ENCODE measurements around the gene IL13RA2. TPM values are rescaled to one million over a fixed set of nuclear protein-coding genes. Genes with fewer than 3 reads are reported as not detected.

The IL13RA2 gene
- total RNA-seq, 2 donors from 2014 or later = 0.78 TPM; not detected in 1

GRCh38 chrX:115036029-115036428 is 18.6 kb upstream of the IL13RA2 start:
- Histone ChIP-seq H3K4me3 (no peak overlapping the region), H3K9me3 (no peaks in the 10 kb centered on the region), H3K36me3 (replicated peaks in 1 of 2; ENCODE audit: insufficient read depth in 1 of 2, low read depth in 2 of 2) (no peaks in the 10 kb centered on the region), H3K27ac (no peak overlapping the region), H3K4me1 (no peaks in the 10 kb centered on the region), H3K27me3 (no peaks in the 10 kb centered on the region)
- WGBS, 2 donors = 18 to 23% methylated on average over 1 of the region's 1 CpG
- no peak for DNase-seq
- TF ChIP-seq CTCF (IDR thresholded peaks at IDR 0.05) = no peak
- no peak for TF ChIP-seq POLR2A (IDR thresholded peaks at IDR 0.05)
- ATAC-seq = no peak
- intact Hi-C loops (cut with DNase I) = no loop called here

GRCh38 chrX:115031989-115032388 is 14.6 kb upstream of the IL13RA2 start:
- Histone ChIP-seq H3K4me1 (no peaks in the 10 kb centered on the region), H3K27ac (no peak overlapping the region)
- WGBS, 2 donors = 67 to 68% methylated on average over 2 of the region's 2 CpGs

GRCh38 chrX:115030625-115031024 is 13.2 kb upstream of the IL13RA2 start:
- TF ChIP-seq CTCF (IDR thresholded peaks at IDR 0.05) (no peak), POLR2A (IDR thresholded peaks at IDR 0.05) (no peak)
- 14 to 37% methylated on average over 1 to 2 of the region's 2 CpGs for WGBS, 2 donors
- Histone ChIP-seq H3K9me3 (no peaks in the 10 kb centered on the region), H3K4me1 (no peaks in the 10 kb centered on the region), H3K27ac (no peak overlapping the region), H3K4me3 (no peak overlapping the region), H3K36me3 (replicated peaks in 1 of 2; ENCODE audit: insufficient read depth in 1 of 2, low read depth in 2 of 2) (no peaks in the 10 kb centered on the region), H3K27me3 (no peaks in the 10 kb centered on the region)
- ATAC-seq = no peak
- no peak for DNase-seq
- intact Hi-C loops (cut with DNase I) = no loop called here

More at GRCh38 chrX:115031989-115032388, 14.6 kb upstream of the IL13RA2 start:
- Histone ChIP-seq H3K36me3 (replicated peaks in 1 of 2; ENCODE audit: insufficient read depth in 1 of 2, low read depth in 2 of 2) (no peaks in the 10 kb centered on the region), H3K9me3 (no peaks in the 10 kb centered on the region), H3K4me3 (no peak overlapping the region), H3K27me3 (no peaks in the 10 kb centered on the region)
- DNase-seq (no peak), ATAC-seq (no peak)
- intact Hi-C loops (cut with DNase I) = no loop called here
- TF ChIP-seq CTCF (IDR thresholded peaks at IDR 0.05) (no peak), POLR2A (IDR thresholded peaks at IDR 0.05) (no peak)

- TF ChIP-seq CTCF (IDR thresholded peaks at IDR 0.05) (no peak), POLR2A (IDR thresholded peaks at IDR 0.05) (no peak)
- no peak overlapping the region for H3K4me3 ChIP-seq
- WGBS, 2 donors = 45 to 52% methylated on average over 5 of the region's 5 CpGs
- intact Hi-C loops (cut with DNase I) = no loop called here
- DNase-seq (no peak), ATAC-seq (no peak)
- no peak overlapping the region for H3K27ac ChIP-seq
- no peaks in the 10 kb centered on the region for H3K36me3 ChIP-seq (replicated peaks in 1 of 2; ENCODE audit: insufficient read depth in 1 of 2, low read depth in 2 of 2)
- no peaks in the 10 kb centered on the region for H3K4me1 ChIP-seq
- no peaks in the 10 kb centered on the region for H3K27me3 ChIP-seq
- no peaks in the 10 kb centered on the region for H3K9me3 ChIP-seq
These were observed 12.6 kb upstream of the IL13RA2 start for GRCh38 chrX:115029869-115030570.

GRCh38 chrX:115029440-115029839 is 12.0 kb upstream of the IL13RA2 start:
- H3K36me3 ChIP-seq (replicated peaks in 1 of 2; ENCODE audit: insufficient read depth in 1 of 2, low read depth in 2 of 2) = no peaks in the 10 kb centered on the region

More at GRCh38 chrX:115029440-115029839, 12.0 kb upstream of the IL13RA2 start:
- intact Hi-C loops (cut with DNase I) = no loop called here
- ATAC-seq = no peak
- Histone ChIP-seq H3K4me1 (no peaks in the 10 kb centered on the region), H3K27ac (no peak overlapping the region), H3K27me3 (no peaks in the 10 kb centered on the region), H3K4me3 (no peak overlapping the region), H3K9me3 (no peaks in the 10 kb centered on the region)
- TF ChIP-seq CTCF (IDR thresholded peaks at IDR 0.05) (no peak), POLR2A (IDR thresholded peaks at IDR 0.05) (no peak)
- no peak for DNase-seq

All from body of pancreas (tissue), 4 donors.